IMR-90 (cell line): Measurements from ENCODE around the gene PPP1R10. TPM values are rescaled to one million over a fixed set of nuclear protein-coding genes. Genes with fewer than 3 reads are reported as not detected.
A peak's percentile ranks its signal among the peaks of the same experiment; 100 is the strongest.

Experiments
- ATAC-seq: fragments of 200-7000 bp; cut with Tn5 transposase; 2 replicates; pipeline ENCODE4 v1.9.1; 2020; ENCODE audit warnings: low read depth, mild to moderate bottlenecking, moderate library complexity
- BruUV-seq: library from RNA; stranded (reverse); fragments of 400-500 nt; replicated peaks from 2 replicates; lab custom pipeline; 2021; lab: Mats Ljungman, UMichigan
- CTCF ChIA-PET: fragments of 300-600 bp; formaldehyde crosslinking; extraction: SDS; loops from one replicate; lab custom pipeline; 2021; ENCODE audit warnings: antibody characterized with exemption; lab: Yijun Ruan, JAX
- POLR2A ChIA-PET: fragments of 300-600 bp; sonication (Branson Sonifier 250); formaldehyde crosslinking; loops from one replicate; lab custom pipeline; 2022; ENCODE audit warnings: antibody characterized with exemption; ENCODE audit not compliant: unreplicated experiment; lab: Charles Lee
- DNase-seq: peaks from one replicate; pipeline ENCODE4 v3.0.0; 2013
- H2AFZ ChIP-seq: replicated peaks from 2 replicates; pipeline ENCODE3; 2013; ENCODE audit warnings: low read length, mild to moderate bottlenecking; ENCODE audit not compliant: poor library complexity
- H2AK5ac ChIP-seq: 2 replicates; pipeline ENCODE4 v1.6.1; 2013; ENCODE audit warnings: low read depth, low read length, inconsistent platforms
- H2AK9ac ChIP-seq: replicated peaks from 2 replicates; pipeline ENCODE3; 2013; ENCODE audit warnings: mild to moderate bottlenecking, low read depth, low read length, moderate library complexity; ENCODE audit not compliant: poor library complexity
- H2BK120ac ChIP-seq: 2 replicates; pipeline ENCODE4 v1.6.1; 2013; ENCODE audit warnings: low read depth, low read length, inconsistent platforms
- H2BK15ac ChIP-seq: 3 replicates; pipeline ENCODE4 v1.6.1; 2013; ENCODE audit warnings: low read depth, low read length, inconsistent platforms
- H2BK20ac ChIP-seq: 2 replicates; pipeline ENCODE4 v1.6.1; 2013; ENCODE audit warnings: low read depth, mild to moderate bottlenecking, inconsistent platforms, low read length, moderate library complexity
- H2BK5ac ChIP-seq: 2 replicates; pipeline ENCODE4 v1.6.1; 2013; ENCODE audit warnings: mild to moderate bottlenecking, low read depth, low read length, inconsistent platforms; ENCODE audit not compliant: poor library complexity, severe bottlenecking
- H3K14ac ChIP-seq: replicated peaks from 2 replicates; pipeline ENCODE4 v1.6.1; 2013; ENCODE audit warnings: low read depth, low read length, inconsistent platforms
- H3K18ac ChIP-seq: 2 replicates; pipeline ENCODE4 v1.6.1; 2013; ENCODE audit warnings: low read depth, low read length, control low read depth
- H3K23ac ChIP-seq: 2 replicates; pipeline ENCODE4 v1.6.1; 2013; ENCODE audit warnings: low read depth, low read length, inconsistent platforms
- H3K27ac ChIP-seq: 2 replicates; pipeline ENCODE4 v1.5.1; 2013; ENCODE audit warnings: mild to moderate bottlenecking, control low read depth, low read length; ENCODE audit not compliant: insufficient read depth
- H3K27me3 ChIP-seq: 2 replicates; pipeline ENCODE4 v1.6.1; 2013; ENCODE audit warnings: low read length; ENCODE audit not compliant: control insufficient read depth, insufficient read depth
- H3K36me3 ChIP-seq: 2 replicates; pipeline ENCODE4 v1.6.1; 2013; ENCODE audit warnings: low read length, mixed read lengths; ENCODE audit not compliant: control insufficient read depth, insufficient read depth
- H3K4ac ChIP-seq: 2 replicates; pipeline ENCODE4 v1.6.1; 2013; ENCODE audit warnings: low read depth, low read length, inconsistent platforms
- H3K4me1 ChIP-seq: 2 replicates; pipeline ENCODE4 v1.6.1; 2013; ENCODE audit warnings: low read length, mixed read lengths; ENCODE audit not compliant: control insufficient read depth, insufficient read depth
- H3K4me2 ChIP-seq: 2 replicates; pipeline ENCODE4 v1.6.1; 2013; ENCODE audit warnings: low read depth, mild to moderate bottlenecking, control low read depth, low read length, moderate library complexity
- H3K4me3 ChIP-seq: 2 replicates; pipeline ENCODE4 v1.5.1; 2013; ENCODE audit warnings: low read depth, mild to moderate bottlenecking, control low read depth, low read length, moderate library complexity; ENCODE audit not compliant: insufficient read depth
- H3K56ac ChIP-seq: 2 replicates; pipeline ENCODE4 v1.6.1; 2013; ENCODE audit warnings: low read length, inconsistent platforms; ENCODE audit not compliant: insufficient read depth; ENCODE audit errors: extremely low read depth
- H3K79me1 ChIP-seq, 2 experiments: 2 replicates each; pipeline ENCODE4 v1.6.1; 2013; ENCODE audit warnings: low read length in 2 of 2, inconsistent platforms in 1 of 2, low read depth in 1 of 2
- H3K9ac ChIP-seq: 2 replicates; pipeline ENCODE4 v1.6.1; 2013; ENCODE audit warnings: low read depth, low read length, control low read depth
- H3K9me1 ChIP-seq: 2 replicates; pipeline ENCODE4 v1.6.1; 2013; ENCODE audit warnings: low read length, inconsistent platforms; ENCODE audit not compliant: insufficient read depth
- H3K9me3 ChIP-seq: 2 replicates; pipeline ENCODE4 v1.6.1; 2013; ENCODE audit warnings: low read length; ENCODE audit not compliant: control insufficient read depth, insufficient read depth
- H4K20me1 ChIP-seq: 2 replicates; pipeline ENCODE4 v1.6.1; 2013; ENCODE audit warnings: low read length, inconsistent platforms; ENCODE audit not compliant: insufficient read depth
- H4K5ac ChIP-seq: 2 replicates; pipeline ENCODE4 v1.6.1; 2013; ENCODE audit warnings: mild to moderate bottlenecking, low read depth, low read length, control low read depth
- H4K8ac ChIP-seq, 2 experiments: 2 replicates each; pipeline ENCODE4 v1.6.1; 2013; ENCODE audit warnings: low read depth in 2 of 2, low read length in 2 of 2, control low read depth in 1 of 2, inconsistent platforms in 1 of 2
- H4K91ac ChIP-seq: 2 replicates; pipeline ENCODE4 v1.6.1; 2013; ENCODE audit warnings: low read depth, low read length, inconsistent platforms; ENCODE audit not compliant: insufficient read depth
- FOS ChIP-seq: fragments of 150-350 bp; IDR thresholded peaks from 2 replicates; pipeline ENCODE4 v1.6.1; 2016; ENCODE audit warnings: low read depth, low read length
- MXI1 ChIP-seq: IDR thresholded peaks from 2 replicates; pipeline ENCODE4 v1.6.1; 2012; ENCODE audit warnings: low read depth, mild to moderate bottlenecking, low read length, moderate library complexity, borderline replicate concordance
- RCOR1 ChIP-seq: IDR thresholded peaks from 2 replicates; pipeline ENCODE4 v1.6.1; 2012; ENCODE audit warnings: mild to moderate bottlenecking, low read length, improper control_type of control experiment; ENCODE audit not compliant: insufficient replicate concordance
- dilution Hi-C: fragments of 300-500 bp; cut with HindIII; formaldehyde crosslinking; loops from one replicate; pipeline ENCODE4 v1.14.3; 2018; ENCODE audit warnings: low sequenced_read_pairs; ENCODE audit not compliant: unreplicated experiment
- in situ Hi-C: fragments of 300-500 bp; cut with MboI; formaldehyde crosslinking; loops from 3 replicates; pipeline ENCODE4 v1.14.3; 2019; ENCODE audit warnings: low sequenced_read_pairs, inconsistent platforms, mixed read lengths
- intact Hi-C: fragments of 100-400 bp; cut with micrococcal nuclease; formaldehyde crosslinking; loops from 2 replicates; pipeline ENCODE4 v1.10.0; 2022
- polyA plus RNA-seq, 3 experiments: library from polyadenylated mRNA; depleted of rRNA; stranded (reverse); fragments of >200 nt; gene quantifications; 2 replicates each; pipeline ENCODE4 v1.2.3, GENCODE V29; 2012; ENCODE audit warnings: low replicate concordance in 1 of 3
- total RNA-seq: library from RNA; depleted of rRNA; stranded (reverse); fragments of >200 nt; gene quantifications from 2 replicates; pipeline ENCODE4 v1.2.3, GENCODE V29; 2012

The PPP1R10 gene
- total and polyA plus RNA-seq, 2 of the 4 experiments (the other 2 are of a cell fraction) = 18.8 to 21.2 TPM

DNA sequence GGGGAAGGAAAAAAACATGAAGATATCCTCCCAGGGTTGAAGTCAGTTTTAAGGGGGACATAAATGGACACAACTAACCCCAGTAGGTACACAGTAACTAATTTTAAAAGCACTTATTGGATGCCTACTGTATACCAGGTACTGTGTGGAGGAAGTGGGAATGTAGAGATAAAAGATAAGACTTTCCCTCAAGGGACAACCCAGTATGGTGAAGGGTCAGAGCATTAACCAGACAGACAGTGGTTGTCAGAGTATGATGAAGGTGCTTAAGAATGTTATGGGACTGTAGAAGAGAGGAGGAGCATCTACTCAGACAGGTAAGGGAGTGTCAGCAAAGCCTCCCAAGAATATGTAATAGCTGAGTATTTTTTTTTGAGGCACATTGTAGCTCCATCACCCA lies 44.9 kb downstream of the PPP1R10 start:
- H4K91ac ChIP-seq = no peak overlapping the region
- POLR2A ChIA-PET = no interaction called here
- no peak overlapping the region for H2BK5ac ChIP-seq
- no peak overlapping the region for H2BK120ac ChIP-seq
- no peak overlapping the region; the same call in 1 of the 2 replicates for H3K4ac ChIP-seq
- no peaks in the 10 kb centered on the region for H3K9me3 ChIP-seq
- H3K14ac ChIP-seq = peak overlapping the region; percentile 99
- no peak overlapping the region for H2BK20ac ChIP-seq
- H3K56ac ChIP-seq = peak overlapping the region; percentile 97; the same call in 1 of the 2 replicates
- H3K27me3 ChIP-seq = no peaks in the 10 kb centered on the region
- H3K23ac ChIP-seq = peak overlapping the region; percentile 63; the same call in 1 of the 2 replicates
- CTCF ChIA-PET = no interaction called here
- H3K79me1 ChIP-seq = peaks cover 24 to 50% of the 10 kb centered on the region in 2 experiments
- H2AK9ac ChIP-seq = no peak overlapping the region
- H3K27ac ChIP-seq = no peak overlapping the region
- DNase-seq (no peak), ATAC-seq (no peak)
- peak overlapping the region; percentile 74 for H3K4me3 ChIP-seq
- H3K4me1 ChIP-seq = peaks cover 3% of the 10 kb centered on the region
- H2AK5ac ChIP-seq = no peak overlapping the region
- no peak overlapping the region for H2BK15ac ChIP-seq
- H3K36me3 ChIP-seq = peaks cover 5% of the 10 kb centered on the region
- peaks cover 48% of the 10 kb centered on the region for H4K20me1 ChIP-seq
- intact Hi-C loops = no loop called here
- peak overlapping the region; percentile 88 for H3K4me2 ChIP-seq
- TF ChIP-seq RCOR1 (no peak), MXI1 (no peak), FOS (no peak)
- in situ Hi-C loops = no loop called here
- peak overlapping the region in 1 of 2 experiments; percentile 90; a peak in 1 of 4 replicates for H4K8ac ChIP-seq
- H3K9ac ChIP-seq = peak overlapping the region; percentile 95; the same call in 1 of the 2 replicates
- peaks cover 5% of the 10 kb centered on the region; the same call in 1 of the 2 replicates for H3K9me1 ChIP-seq
- dilution Hi-C loops = no loop called here
- no peak overlapping the region for H3K18ac ChIP-seq
- BruUV-seq = no TSS peak
- no peak overlapping the region for H2AFZ ChIP-seq
- H4K5ac ChIP-seq = no peak overlapping the region
